GM15510 (cell line): Measurements from ENCODE around the gene UBE3A.

Experiments used
- POLR2A ChIP-seq: IDR thresholded peaks from 3 replicates; pipeline ENCODE4 v1.6.1; 2011; ENCODE audit warnings: borderline replicate concordance; ENCODE audit not compliant: insufficient read length; ENCODE audit errors: extremely low read depth

UBE3A gene

DNA sequence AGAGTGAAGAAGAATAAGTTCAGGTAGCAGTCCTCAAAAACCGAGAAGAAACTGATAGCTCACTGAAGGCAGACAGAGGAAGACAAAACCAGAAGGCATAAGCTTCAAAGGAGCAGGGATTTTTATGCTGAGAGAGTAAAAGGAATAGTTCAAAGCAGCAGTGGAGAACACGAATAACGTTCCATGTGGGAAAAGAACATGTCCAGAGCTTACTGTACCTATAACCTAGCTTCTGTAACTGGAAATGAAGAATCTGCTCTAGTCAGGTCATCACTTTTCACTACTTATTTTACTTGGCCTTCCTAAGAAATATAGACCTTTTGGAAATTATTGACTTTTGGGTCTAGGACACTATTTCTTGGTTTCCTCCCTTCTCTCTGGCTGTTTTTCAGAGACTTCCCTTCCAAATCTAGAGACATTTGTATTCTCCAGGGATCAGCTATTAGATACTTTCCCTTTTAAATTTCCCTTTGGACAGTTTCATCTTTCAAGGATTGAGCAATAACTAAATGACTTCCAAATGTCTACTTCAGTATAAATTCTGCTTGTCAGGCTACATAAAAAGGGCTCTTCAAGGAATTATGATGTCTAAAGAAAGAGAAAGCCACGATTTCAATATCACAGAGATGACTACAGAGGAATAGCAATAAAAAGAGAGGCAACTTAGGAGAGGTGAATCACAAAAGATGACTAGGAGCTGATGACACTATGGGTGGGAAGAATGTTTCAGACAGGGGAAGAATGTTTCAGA lies 46.7 kb downstream of the UBE3A start:
- TF ChIP-seq POLR2A: no peak

DNA sequence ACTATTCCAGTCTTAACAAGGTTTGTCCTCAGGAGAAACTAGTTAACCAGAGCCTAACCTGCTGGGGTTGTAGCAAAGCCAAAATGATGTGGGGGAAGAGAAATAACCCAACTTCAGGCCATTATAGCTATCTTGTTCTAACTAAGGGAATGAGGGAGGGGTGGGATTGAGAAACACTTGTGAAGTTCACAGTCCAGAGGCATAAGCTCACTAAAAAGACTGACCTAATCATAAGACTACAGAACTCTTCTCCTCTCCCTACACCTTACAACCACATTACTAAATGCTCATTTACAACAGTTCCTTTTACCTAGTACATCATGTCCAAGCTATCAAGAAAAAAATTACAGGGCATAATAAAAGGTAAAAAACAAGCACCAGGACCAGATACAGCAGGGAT lies 52.8 kb downstream of the UBE3A start:
- no peak for TF ChIP-seq POLR2A

DNA sequence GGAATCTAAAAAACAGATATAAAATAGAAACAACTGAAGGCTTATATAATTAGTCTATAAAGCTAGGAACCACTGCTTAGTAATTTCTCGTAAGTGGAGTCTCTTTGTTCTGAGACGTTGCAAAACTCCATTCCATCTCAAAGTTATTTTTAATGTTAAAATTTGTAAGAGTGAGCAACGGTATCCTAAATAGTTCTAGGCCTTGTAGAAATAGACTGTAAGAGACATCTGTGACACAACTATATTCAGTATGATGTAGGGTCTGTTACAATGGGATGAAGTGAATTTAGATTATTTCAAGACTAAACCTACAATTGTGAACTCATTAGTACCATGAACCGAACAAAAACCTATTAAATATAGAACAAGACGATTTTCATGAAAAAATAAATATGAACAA lies 57.2 kb downstream of the UBE3A start:
- TF ChIP-seq POLR2A: no peak

DNA sequence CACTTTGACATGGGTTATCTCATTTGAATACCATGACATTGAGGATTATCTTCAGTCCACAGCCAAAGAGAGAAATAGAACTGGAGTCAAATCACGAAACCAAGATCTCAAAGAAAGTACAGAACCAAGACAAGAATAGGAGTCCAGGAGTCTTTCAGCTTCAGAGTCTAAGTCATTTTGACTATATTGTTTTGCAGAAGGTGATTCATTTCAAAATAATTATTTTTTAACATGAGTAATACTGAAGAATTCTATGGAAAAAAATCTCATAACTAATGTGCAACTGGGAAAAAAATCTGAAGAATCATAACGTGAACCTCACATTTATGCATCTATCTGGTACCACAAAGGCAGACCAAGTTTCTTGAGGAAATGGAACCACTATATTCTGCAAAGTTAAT lies 60.3 kb downstream of the UBE3A start:
- no peak for TF ChIP-seq POLR2A

DNA sequence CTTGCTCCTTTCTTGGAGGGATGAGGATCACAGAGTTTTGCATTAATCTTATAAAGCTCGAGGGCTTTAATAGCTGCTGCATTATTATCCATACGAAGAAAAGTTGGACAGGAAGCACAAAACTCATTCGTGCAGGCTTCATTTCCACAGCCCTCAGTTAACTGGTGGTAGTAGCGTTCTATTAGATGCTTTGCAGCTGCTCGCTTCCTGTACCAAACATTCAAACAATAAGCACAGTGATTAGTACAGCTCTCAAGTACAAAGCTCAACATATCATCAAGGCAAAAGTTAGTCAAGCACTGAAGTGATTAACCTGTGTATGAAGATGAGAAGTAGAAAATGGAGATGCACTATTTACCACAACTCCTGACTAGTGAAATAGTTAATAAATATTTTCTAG lies 63.3 kb downstream of the UBE3A start:
- no peak for TF ChIP-seq POLR2A

DNA sequence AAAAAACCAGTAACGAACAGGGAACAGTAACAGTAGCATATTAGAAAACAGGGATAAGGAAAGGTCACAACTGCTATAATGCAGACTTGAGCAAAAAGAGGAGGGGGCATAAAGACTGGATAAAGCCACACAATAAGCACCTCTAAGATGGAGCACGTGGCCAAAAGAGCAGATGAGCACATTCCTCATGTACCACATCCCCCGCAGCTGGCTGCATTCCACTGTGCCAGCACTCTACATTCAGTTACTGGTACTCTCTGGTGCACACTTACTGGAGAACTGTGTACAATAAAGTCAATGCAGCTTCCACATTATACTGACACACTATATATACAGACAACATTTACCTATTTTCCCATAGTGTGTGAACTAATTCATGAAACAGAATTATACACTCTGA lies 64.7 kb downstream of the UBE3A start:
- TF ChIP-seq POLR2A: no peak

DNA sequence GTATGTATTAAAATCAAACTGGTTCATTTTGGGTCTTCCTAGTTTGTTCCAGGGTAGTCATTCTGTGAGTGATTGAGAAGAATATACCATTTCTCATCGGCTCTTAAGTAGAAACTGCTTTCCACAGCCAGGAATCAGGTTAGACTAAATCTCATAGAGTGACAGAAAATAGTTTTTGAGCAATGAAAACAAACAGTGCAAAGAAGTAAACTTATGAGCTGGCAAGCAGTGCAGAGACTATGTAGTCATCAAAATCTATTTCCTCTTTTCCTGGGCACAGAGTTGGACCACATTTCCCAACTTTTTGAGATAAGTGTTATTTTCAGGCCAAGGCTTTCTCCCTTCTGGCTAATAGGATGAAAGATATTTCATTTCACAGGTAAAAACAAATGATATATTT lies 66.5 kb downstream of the UBE3A start:
- TF ChIP-seq POLR2A: no peak

DNA sequence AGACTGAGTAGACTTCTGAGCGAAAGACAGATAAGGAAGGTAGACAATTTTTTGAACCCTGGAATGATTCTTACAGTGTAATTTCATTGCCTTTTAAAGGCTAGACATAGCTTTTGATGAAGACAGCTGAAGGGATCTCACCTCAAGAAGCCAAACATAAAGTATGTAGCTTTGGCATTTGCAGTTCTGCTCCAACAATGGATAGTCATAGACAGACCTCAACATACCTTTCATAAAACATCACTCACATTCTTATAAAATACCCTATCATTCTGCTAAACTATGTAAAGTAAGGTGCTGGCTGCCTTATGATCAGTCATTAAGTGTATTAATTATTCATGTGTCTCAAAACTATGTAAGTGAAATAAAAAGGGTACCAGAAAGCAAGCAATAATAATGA lies 70.0 kb downstream of the UBE3A start:
- no peak for TF ChIP-seq POLR2A

DNA sequence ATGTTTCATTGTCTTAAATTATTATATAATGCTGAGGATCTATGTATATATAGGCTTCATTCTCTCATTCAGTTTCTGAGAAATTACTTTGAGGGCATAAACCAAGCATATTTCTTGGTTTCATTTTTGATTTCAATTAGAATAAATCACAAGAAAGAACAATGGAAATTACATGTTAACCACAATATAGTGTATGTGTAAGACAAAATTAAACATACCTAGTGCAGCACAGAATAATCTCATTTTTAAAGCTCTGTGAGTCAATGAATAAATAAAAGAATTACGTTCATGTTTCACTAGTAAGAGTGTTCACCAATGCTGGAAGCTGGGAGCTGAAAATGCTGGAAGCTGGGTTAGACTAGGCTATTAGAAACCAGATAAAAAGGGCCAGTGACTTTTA lies 72.8 kb downstream of the UBE3A start:
- no peak for TF ChIP-seq POLR2A

DNA sequence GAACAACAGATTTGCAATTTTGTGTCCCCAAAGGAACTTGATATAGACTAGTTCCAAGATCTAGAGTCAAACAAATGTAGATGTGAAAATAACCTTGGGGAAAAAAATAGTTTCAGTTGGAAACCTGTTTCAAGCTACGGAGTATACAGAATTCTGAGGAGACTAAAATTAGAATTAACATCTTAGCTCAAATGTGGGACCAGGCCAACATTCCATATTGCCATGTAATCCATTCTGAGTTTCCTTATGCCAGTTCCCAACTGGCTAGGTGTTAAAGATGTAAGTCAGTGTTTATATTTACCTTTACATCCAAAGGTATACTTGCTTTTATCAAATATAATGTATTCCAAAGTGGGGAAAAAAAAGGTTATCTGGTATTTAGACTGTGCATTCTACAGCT lies 76.3 kb downstream of the UBE3A start:
- no peak for TF ChIP-seq POLR2A

DNA sequence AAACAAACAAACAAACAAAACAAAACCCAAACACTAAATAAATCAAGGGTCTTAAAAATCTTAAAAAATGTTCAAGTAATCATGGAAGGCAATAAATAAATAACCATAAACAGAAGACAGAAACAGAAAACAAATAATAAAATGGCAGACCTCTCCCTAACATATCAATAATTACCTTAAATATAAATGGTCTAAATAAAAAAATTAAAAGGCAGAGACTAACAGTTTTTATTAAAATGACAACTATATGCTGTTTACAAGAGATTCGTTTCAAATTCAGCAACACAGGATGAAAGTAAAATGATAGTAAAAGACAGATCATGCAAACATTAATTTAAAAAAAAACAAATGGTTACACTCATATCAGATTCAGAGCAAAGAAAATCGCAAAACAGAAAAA lies 91.1 kb downstream of the UBE3A start:
- TF ChIP-seq POLR2A: no peak

DNA sequence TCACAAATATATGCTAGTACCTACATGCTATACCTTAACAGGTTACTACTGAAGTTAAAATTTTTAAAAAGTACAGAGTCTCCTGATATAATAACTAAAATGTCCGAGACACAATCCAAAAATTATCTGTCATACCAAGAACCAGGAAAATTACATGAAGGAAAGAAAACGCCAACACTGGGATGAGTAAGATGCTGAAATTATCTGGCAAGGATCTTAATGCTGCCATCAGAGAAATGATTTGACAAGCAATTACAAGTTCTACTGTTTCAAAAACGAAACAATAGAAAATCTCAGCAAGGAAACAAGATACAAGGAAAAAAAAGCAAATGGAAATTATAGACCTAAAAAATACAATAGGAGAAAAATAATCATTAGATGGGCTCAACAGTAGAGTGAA lies 92.5 kb downstream of the UBE3A start:
- TF ChIP-seq POLR2A: no peak

DNA sequence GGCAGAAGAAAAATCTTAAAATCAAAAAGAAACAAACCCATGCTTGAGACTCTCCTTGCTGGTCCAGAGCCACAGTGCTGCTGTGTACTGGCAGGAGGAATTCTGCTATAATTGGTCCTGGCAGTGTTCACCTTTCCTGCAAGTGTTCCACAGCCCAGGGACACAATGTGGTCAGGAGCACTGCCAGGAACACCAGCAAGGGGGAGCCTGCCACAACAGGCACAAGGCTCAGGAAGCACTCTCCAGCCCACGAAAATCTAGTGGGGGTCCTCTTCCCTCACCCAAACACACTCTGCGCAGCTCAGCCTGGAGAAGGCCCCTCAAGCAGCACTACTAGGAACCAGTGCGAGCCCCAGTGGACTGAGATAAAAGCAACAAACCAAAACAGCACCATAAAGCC lies 92.9 kb downstream of the UBE3A start:
- TF ChIP-seq POLR2A: no peak

DNA sequence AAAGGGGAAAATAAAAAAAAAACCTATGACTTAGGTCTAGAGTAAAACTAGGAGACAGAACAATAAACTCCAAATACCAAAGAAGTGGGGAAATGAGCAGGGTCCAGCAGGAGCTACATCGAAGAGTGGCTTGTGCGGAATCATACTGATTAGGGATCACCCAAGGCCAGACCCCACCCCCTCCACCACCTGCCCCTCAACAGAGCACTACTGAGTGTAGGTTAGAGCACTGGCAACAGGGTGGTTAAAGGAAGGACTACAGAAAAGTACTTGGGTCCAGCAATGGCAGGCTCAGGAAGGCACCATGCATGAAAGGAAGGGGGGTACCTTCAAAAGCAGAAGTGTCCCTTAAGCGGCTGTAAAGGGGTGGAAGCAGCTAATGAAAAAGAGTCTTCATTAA lies 96.2 kb downstream of the UBE3A start:
- no peak for TF ChIP-seq POLR2A

DNA sequence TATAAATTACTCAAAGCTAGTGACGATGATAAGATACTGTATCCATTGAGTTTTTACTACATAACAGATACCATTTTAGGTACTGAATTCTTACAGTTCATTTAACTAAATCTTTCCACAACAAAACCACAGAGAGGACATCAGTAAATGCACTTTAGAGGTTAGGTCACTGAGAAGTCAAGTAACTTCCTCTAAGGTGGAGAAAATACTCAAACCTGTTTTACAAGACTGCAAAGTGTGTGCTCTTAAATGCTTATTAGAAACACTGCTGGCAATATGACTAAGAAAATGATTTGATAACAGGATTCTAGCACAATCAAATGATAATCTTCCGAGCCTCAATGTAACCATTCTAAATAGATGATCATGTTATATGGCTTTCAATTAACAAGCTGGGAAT lies 99.4 kb downstream of the UBE3A start:
- no peak for TF ChIP-seq POLR2A

DNA sequence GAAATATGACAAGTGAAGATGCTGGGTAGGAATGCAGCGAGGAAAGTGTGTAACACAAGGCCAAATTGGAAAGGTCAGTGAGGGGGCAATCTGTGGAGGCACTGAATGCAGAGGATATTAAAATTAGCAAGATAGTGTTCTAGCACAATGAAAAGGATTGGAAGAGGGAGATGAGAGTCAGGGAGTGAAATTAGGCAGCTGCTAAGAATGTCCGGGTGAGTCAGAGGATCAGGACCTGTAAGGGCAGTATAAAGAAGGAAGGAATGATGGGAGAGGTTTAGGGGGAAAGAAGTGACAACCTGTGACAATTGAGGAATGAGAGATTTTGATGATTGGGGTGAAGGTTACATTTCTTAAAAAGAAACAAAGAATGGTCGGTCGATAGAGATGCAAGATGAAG lies 103.5 kb downstream of the UBE3A start:
- no peak for TF ChIP-seq POLR2A

DNA sequence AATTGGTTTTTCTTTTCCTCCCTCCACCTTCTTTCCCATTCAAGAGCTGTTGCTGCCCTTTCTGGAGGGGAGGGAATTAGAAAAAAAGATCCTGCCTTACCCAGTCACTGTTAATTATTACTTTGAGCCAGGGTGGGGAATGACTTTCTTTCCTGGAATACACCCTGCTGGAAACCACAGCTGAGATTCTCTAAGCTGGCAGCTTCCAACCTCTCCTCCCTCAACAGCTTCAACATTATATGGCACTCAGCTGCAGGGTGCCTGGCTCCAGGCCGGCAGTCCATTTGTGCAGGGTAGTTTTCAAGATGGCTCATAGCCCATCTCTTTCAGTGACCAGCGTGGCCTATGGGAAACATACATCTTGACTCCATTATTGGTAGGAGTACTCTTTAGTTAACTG lies 105.8 kb downstream of the UBE3A start:
- no peak for TF ChIP-seq POLR2A

DNA sequence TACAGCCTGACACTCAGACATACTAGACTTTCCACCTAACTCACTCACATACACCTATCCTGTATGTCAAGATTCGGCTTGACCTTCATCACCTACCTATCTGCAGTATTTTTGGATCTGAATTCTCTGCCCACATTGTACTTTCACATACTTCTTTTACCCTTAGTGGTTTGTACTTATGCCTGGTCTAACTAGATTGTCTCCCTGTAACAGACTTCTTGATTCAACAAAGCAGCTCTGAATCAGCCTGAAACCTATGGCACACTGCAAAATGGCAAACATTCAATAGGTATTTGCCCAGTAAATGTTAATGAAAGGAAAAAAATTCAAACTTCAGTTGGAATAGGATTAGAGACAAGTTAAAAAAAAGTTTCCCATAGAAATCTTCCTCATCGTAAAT lies 106.5 kb downstream of the UBE3A start:
- TF ChIP-seq POLR2A: no peak

DNA sequence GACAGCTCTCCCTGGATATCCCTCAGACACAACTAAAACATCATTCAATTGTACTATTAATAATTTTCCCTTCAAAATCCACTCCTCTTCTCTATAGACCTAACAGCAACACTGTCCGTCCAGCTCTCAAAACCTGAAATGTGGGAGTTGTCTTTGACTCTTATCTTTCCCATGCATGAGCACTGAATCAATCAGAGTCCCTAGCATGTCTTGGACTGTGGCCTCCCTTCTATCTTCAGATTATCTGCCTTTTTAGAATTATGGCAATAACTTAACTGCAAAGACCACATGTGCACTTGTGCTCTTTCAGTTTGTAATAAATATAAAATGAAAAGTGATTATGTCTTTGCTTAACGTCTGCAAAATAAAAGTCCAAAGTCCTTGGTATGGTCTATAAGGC lies 107.0 kb downstream of the UBE3A start:
- TF ChIP-seq POLR2A: no peak
